Upper lobe of right lung (tissue), 1 donor: ENCODE measurements around the gene GALNT17. TPM values are rescaled to one million over a fixed set of nuclear protein-coding genes. Genes with fewer than 3 reads are reported as not detected.

ENCODE experiments used
- ATAC-seq: fragments of 200-7000 bp; cut with Tn5 transposase; one replicate; pipeline ENCODE4 v1.9.1; 2020; ENCODE audit warnings: mild to moderate bottlenecking, moderate library complexity
- DNase-seq: peaks from one replicate; pipeline ENCODE4 v3.0.0-alpha.2; 2020
- H3K27ac ChIP-seq: fragments of 200-600 bp; one replicate; pipeline ENCODE4 v1.8.0; 2022
- H3K27me3 ChIP-seq: fragments of 200-600 bp; one replicate; pipeline ENCODE4 v1.8.0; 2022; ENCODE audit warnings: mild to moderate bottlenecking
- H3K36me3 ChIP-seq: fragments of 200-600 bp; one replicate; pipeline ENCODE4 v1.8.0; 2022
- H3K4me1 ChIP-seq: fragments of 200-600 bp; one replicate; pipeline ENCODE4 v1.8.0; 2022
- H3K4me3 ChIP-seq: fragments of 200-600 bp; one replicate; pipeline ENCODE4 v1.8.0; 2022; ENCODE audit warnings: mild to moderate bottlenecking
- H3K9me3 ChIP-seq: fragments of 200-600 bp; one replicate; pipeline ENCODE4 v1.8.0; 2022
- intact Hi-C: fragments of 100-400 bp; cut with DNase I; formaldehyde crosslinking; loops from one replicate; pipeline ENCODE4 v1.11.0; 2022
- total RNA-seq: library from RNA; stranded (reverse); fragmentation: NEBNext Ultra II Directional; extraction: Animal tissue kit (Norgen Biotek cat#: 25700); gene quantifications from one replicate; pipeline ENCODE4 v1.2.1, GENCODE V29; 2021
- TF ChIP-seq, protein P1 (sequence below): fragments of 200-600 bp; IDR thresholded peaks from one replicate; pipeline ENCODE4 v1.8.0; 2022; ENCODE audit warnings: antibody characterized with exemption
- donor health status: DM: no; HTN: yes; CAD: no; lungs with severe emphysema.

The GALNT17 gene
- total RNA-seq, 1 donor from 2014 or later = 7.1 TPM

DNA sequence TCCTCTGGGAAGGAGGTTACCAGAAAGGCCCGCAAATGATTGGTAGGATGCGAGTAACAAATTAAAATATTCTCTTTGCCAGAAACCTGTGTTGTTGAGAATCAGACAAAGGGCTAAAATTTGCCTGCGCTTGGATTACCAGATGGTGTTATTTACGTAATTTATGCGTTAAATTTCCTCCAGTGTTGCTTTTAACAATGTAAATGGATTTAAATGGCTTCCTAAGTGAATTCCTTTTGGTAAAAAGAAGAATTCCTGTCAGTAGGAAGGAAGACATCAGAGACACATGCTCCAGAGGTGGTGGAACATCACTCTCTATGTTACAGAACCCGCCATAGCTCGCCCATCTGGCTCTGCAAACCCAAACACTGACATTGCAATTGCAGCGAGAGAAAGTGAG lies 520.6 kb downstream of the GALNT17 start:
- Histone ChIP-seq H3K9me3 (no peaks in the 10 kb centered on the region), H3K36me3 (no peaks in the 10 kb centered on the region), H3K27ac (no peak overlapping the region), H3K4me3 (no peak overlapping the region), H3K27me3 (no peaks in the 10 kb centered on the region), H3K4me1 (no peaks in the 10 kb centered on the region)
- DNase-seq = no peak
- intact Hi-C loops = no loop called here
- TF ChIP-seq, protein P1, sequence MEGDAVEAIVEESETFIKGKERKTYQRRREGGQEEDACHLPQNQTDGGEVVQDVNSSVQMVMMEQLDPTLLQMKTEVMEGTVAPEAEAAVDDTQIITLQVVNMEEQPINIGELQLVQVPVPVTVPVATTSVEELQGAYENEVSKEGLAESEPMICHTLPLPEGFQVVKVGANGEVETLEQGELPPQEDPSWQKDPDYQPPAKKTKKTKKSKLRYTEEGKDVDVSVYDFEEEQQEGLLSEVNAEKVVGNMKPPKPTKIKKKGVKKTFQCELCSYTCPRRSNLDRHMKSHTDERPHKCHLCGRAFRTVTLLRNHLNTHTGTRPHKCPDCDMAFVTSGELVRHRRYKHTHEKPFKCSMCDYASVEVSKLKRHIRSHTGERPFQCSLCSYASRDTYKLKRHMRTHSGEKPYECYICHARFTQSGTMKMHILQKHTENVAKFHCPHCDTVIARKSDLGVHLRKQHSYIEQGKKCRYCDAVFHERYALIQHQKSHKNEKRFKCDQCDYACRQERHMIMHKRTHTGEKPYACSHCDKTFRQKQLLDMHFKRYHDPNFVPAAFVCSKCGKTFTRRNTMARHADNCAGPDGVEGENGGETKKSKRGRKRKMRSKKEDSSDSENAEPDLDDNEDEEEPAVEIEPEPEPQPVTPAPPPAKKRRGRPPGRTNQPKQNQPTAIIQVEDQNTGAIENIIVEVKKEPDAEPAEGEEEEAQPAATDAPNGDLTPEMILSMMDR = no peak
- no peak for ATAC-seq

DNA sequence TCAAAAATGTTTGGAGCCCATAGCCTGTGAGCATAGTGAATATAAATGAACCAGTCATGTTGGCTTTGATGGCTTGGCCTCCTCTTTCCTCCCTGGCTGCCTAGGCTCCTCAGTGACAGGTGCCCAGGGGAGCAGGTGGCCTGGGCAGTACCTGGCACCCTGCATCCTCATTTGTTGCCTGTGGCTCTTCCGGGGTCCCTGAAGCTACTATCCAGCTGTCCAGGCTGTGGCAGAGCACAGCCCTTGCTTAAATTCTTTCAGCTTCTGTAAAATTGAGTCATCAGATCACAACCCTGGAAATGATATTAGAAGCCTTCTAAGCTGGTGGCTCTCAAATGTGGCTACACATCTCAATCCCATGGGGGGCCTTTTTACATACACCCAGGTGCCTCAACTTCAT lies 525.4 kb downstream of the GALNT17 start:
- Histone ChIP-seq H3K4me3 (no peak overlapping the region), H3K9me3 (no peaks in the 10 kb centered on the region), H3K4me1 (no peaks in the 10 kb centered on the region), H3K27me3 (no peaks in the 10 kb centered on the region), H3K36me3 (no peaks in the 10 kb centered on the region), H3K27ac (no peak overlapping the region)
- no peak for ATAC-seq
- TF ChIP-seq, protein P1 = no peak
- intact Hi-C loops = no loop called here
- DNase-seq = no peak

DNA sequence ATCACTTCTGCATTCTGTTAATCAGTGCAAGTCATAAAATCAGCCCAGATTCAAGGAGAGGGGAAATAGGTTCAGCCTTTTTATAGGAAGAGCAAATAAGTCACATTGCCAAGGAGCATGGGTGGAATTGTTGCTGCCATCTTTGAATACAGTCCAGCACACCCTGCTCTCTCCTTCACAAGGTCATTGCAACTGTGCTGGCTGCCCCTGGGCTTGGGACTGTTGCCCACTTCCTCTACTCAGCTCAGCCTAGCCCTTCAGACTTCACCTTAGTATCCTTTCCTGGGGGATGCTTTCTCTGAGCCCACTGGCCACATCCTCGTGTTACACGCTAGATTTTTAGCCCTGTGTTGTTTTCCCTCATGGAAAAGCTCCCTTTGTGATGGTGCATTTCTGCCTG lies 527.7 kb downstream of the GALNT17 start:
- no peaks in the 10 kb centered on the region for H3K36me3 ChIP-seq
- H3K27ac ChIP-seq = no peak overlapping the region
- ATAC-seq = no peak
- H3K27me3 ChIP-seq = no peaks in the 10 kb centered on the region
- no peak overlapping the region for H3K4me3 ChIP-seq
- TF ChIP-seq, protein P1 = no peak
- H3K9me3 ChIP-seq = no peaks in the 10 kb centered on the region
- no peak for DNase-seq
- intact Hi-C loops = no loop called here
- no peaks in the 10 kb centered on the region for H3K4me1 ChIP-seq

DNA sequence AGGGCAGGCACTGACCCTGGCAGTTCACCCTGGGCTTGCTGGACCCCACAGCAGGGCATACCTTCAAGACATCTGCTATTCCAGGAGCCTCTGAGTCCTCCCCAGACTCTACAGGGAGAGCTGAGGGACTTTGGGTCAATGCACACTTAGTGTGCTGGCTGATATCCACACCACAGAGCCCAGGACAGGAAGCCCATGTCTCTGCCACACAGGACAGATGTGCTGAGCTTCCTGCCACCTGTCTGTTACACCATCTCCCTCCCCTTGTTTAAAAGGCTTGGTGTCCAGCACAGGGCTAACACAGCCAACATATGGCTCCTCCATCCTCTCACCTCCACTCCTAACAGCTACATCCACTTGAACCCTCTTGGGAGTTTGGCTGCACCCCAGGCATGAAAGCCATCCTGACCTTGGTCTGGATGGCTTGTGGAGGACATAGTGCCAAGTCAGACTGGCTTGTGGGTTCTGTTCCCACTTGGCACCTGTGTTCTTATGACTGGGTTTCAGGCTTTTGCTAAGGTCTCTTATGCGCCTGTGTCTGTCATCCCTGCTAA lies 529.8 kb downstream of the GALNT17 start:
- DNase-seq (no peak), ATAC-seq (no peak)
- TF ChIP-seq, protein P1 = no peak
- H3K36me3 ChIP-seq = no peaks in the 10 kb centered on the region
- H3K27ac ChIP-seq = no peak overlapping the region
- H3K4me3 ChIP-seq = no peak overlapping the region
- intact Hi-C loops = no loop called here
- no peaks in the 10 kb centered on the region for H3K9me3 ChIP-seq
- H3K27me3 ChIP-seq = no peaks in the 10 kb centered on the region
- H3K4me1 ChIP-seq = no peaks in the 10 kb centered on the region

- H3K27me3 ChIP-seq = no peaks in the 10 kb centered on the region
- TF ChIP-seq, protein P1 = no peak
- no peaks in the 10 kb centered on the region for H3K9me3 ChIP-seq
- intact Hi-C loops = no loop called here
- ATAC-seq (no peak), DNase-seq (no peak)
- H3K4me3 ChIP-seq = no peak overlapping the region
- no peaks in the 10 kb centered on the region for H3K36me3 ChIP-seq
- no peaks in the 10 kb centered on the region for H3K4me1 ChIP-seq
- no peak overlapping the region for H3K27ac ChIP-seq
Observed at GRCh38 chr7:71665716-71666115, 533.8 kb downstream of the GALNT17 start.

GRCh38 chr7:71668572-71668971 lies 536.6 kb downstream of the GALNT17 start:
- intact Hi-C loops = no loop called here
- Histone ChIP-seq H3K4me1 (no peaks in the 10 kb centered on the region), H3K27ac (no peak overlapping the region), H3K4me3 (no peak overlapping the region), H3K27me3 (no peaks in the 10 kb centered on the region), H3K36me3 (no peaks in the 10 kb centered on the region), H3K9me3 (no peaks in the 10 kb centered on the region)
- TF ChIP-seq, protein P1 = no peak
- ATAC-seq (no peak), DNase-seq (no peak)
